ENCODE results near the gene MAGI2. TPM values are rescaled to one million over a fixed set of nuclear protein-coding genes. Genes with fewer than 3 reads are reported as not detected.
A peak's percentile ranks its signal among the peaks of the same experiment; 100 is the strongest.

MAGI2 gene
- total RNA-seq, 1 donor from 2014 or later = 5.4 TPM

GRCh38 chr7:78399033-78399769, 1054.3 kb downstream of the MAGI2 start:
- Histone ChIP-seq H3K9ac (ENCODE audit: low read length) (no peak overlapping the region), H3K27ac (ENCODE audit: low read depth, low read length) (no peak overlapping the region), H4K20me1 (ENCODE audit: insufficient read depth, low read length) (no peaks in the 10 kb centered on the region), H2AFZ (ENCODE audit: low read depth, low read length) (no peak overlapping the region), H3K4me3 (ENCODE audit: insufficient read depth, low read depth, low read length) (no peak overlapping the region), H3K36me3 (ENCODE audit: insufficient read depth, low read length) (no peaks in the 10 kb centered on the region), H3K9me3 (ENCODE audit: insufficient read depth, low read depth, low read length) (no peaks in the 10 kb centered on the region), H3K79me2 (ENCODE audit: insufficient read depth, low read length) (no peaks in the 10 kb centered on the region), H3K4me2 (ENCODE audit: low read length) (no peak overlapping the region), H3K4me1 (ENCODE audit: insufficient read depth, low read length) (no peaks in the 10 kb centered on the region), H3K27me3 (ENCODE audit: insufficient read depth, low read length) (no peaks in the 10 kb centered on the region)
- Mint-ChIP-seq H3K9me3 (ENCODE audit: unreplicated experiment) (peaks cover 4% of the 10 kb centered on the region), H3K27ac (ENCODE audit: unreplicated experiment) (peak overlapping the region; percentile 22), H3K4me1 (ENCODE audit: low read depth, unreplicated experiment) (peaks cover 26% of the 10 kb centered on the region), H3K4me3 (ENCODE audit: unreplicated experiment) (no peak overlapping the region), H3K27me3 (ENCODE audit: low read depth, unreplicated experiment) (no peaks in the 10 kb centered on the region), H3K36me3 (ENCODE audit: low read depth, unreplicated experiment) (no peaks in the 10 kb centered on the region)
- FAIRE-seq = peak; percentile 20
- peak; percentile 20 for DNase-seq (ENCODE audit: low read depth)
- TF ChIP-seq EZH2 (IDR thresholded peaks at IDR 0.05; ENCODE audit: insufficient read depth, low read length) (no peak), CTCF (IDR thresholded peaks at IDR 0.05; ENCODE audit: insufficient read depth, low read depth, low read length) (no peak)

- H3K4me1 ChIP-seq (ENCODE audit: insufficient read depth, low read length) = no peaks in the 10 kb centered on the region
- TF ChIP-seq CTCF (IDR thresholded peaks at IDR 0.05; ENCODE audit: insufficient read depth, low read depth, low read length) (no peak), EZH2 (IDR thresholded peaks at IDR 0.05; ENCODE audit: insufficient read depth, low read length) (no peak)
- no peaks in the 10 kb centered on the region for H3K36me3 ChIP-seq (ENCODE audit: insufficient read depth, low read length)
- H3K36me3 Mint-ChIP-seq (ENCODE audit: low read depth, unreplicated experiment) = no peaks in the 10 kb centered on the region
- H3K27ac ChIP-seq (ENCODE audit: low read depth, low read length) = no peak overlapping the region
- peaks cover 1% of the 10 kb centered on the region for H3K9me3 Mint-ChIP-seq (ENCODE audit: unreplicated experiment)
- H3K4me2 ChIP-seq (ENCODE audit: low read length) = no peak overlapping the region
- H4K20me1 ChIP-seq (ENCODE audit: insufficient read depth, low read length) = no peaks in the 10 kb centered on the region
- no peak overlapping the region for H2AFZ ChIP-seq (ENCODE audit: low read depth, low read length)
- H3K9me3 ChIP-seq (ENCODE audit: insufficient read depth, low read depth, low read length) = no peaks in the 10 kb centered on the region
- FAIRE-seq = no peak
- H3K4me3 ChIP-seq (ENCODE audit: insufficient read depth, low read depth, low read length) = no peak overlapping the region
- DNase-seq (ENCODE audit: low read depth) = no peak
- H3K27me3 Mint-ChIP-seq (ENCODE audit: low read depth, unreplicated experiment) = no peaks in the 10 kb centered on the region
- H3K4me3 Mint-ChIP-seq (ENCODE audit: unreplicated experiment) = no peak overlapping the region
- H3K4me1 Mint-ChIP-seq (ENCODE audit: low read depth, unreplicated experiment) = peaks cover 26% of the 10 kb centered on the region
- no peaks in the 10 kb centered on the region for H3K27me3 ChIP-seq (ENCODE audit: insufficient read depth, low read length)
- peak overlapping the region; percentile 5 for H3K27ac Mint-ChIP-seq (ENCODE audit: unreplicated experiment)
- H3K79me2 ChIP-seq (ENCODE audit: insufficient read depth, low read length) = no peaks in the 10 kb centered on the region
- H3K9ac ChIP-seq (ENCODE audit: low read length) = no peak overlapping the region
Measured at GRCh38 chr7:78398576-78398975, 1054.9 kb downstream of the MAGI2 start.

GRCh38 chr7:78398081-78398480, 1055.4 kb downstream of the MAGI2 start:
- H3K4me2 ChIP-seq (ENCODE audit: low read length) = no peak overlapping the region
- Mint-ChIP-seq H3K4me1 (ENCODE audit: low read depth, unreplicated experiment) (peaks cover 26% of the 10 kb centered on the region), H3K9me3 (ENCODE audit: unreplicated experiment) (no peaks in the 10 kb centered on the region), H3K4me3 (ENCODE audit: unreplicated experiment) (no peak overlapping the region), H3K36me3 (ENCODE audit: low read depth, unreplicated experiment) (no peaks in the 10 kb centered on the region), H3K27ac (ENCODE audit: unreplicated experiment) (no peak overlapping the region), H3K27me3 (ENCODE audit: low read depth, unreplicated experiment) (no peaks in the 10 kb centered on the region)
- no peaks in the 10 kb centered on the region for H3K36me3 ChIP-seq (ENCODE audit: insufficient read depth, low read length)
- no peak for FAIRE-seq
- no peaks in the 10 kb centered on the region for H3K79me2 ChIP-seq (ENCODE audit: insufficient read depth, low read length)
- H3K4me1 ChIP-seq (ENCODE audit: insufficient read depth, low read length) = no peaks in the 10 kb centered on the region
- no peak overlapping the region for H3K9ac ChIP-seq (ENCODE audit: low read length)
- DNase-seq (ENCODE audit: low read depth) = no peak
- no peak overlapping the region for H3K27ac ChIP-seq (ENCODE audit: low read depth, low read length)
- H3K4me3 ChIP-seq (ENCODE audit: insufficient read depth, low read depth, low read length) = no peak overlapping the region
- H2AFZ ChIP-seq (ENCODE audit: low read depth, low read length) = no peak overlapping the region
- no peaks in the 10 kb centered on the region for H3K9me3 ChIP-seq (ENCODE audit: insufficient read depth, low read depth, low read length)
- H4K20me1 ChIP-seq (ENCODE audit: insufficient read depth, low read length) = no peaks in the 10 kb centered on the region
- H3K27me3 ChIP-seq (ENCODE audit: insufficient read depth, low read length) = no peaks in the 10 kb centered on the region
- TF ChIP-seq EZH2 (IDR thresholded peaks at IDR 0.05; ENCODE audit: insufficient read depth, low read length) = no peak
- TF ChIP-seq CTCF (IDR thresholded peaks at IDR 0.05; ENCODE audit: insufficient read depth, low read depth, low read length) = no peak

Data from astrocyte (in vitro differentiated cells and primary cell).